Measurements from ENCODE around the gene SPATA46.
"Not testable (repeated sequence)": the region's sequence is repeated elsewhere in the genome, so short reads cannot be mapped to it uniquely, and the experiment has no call there.

SPATA46 gene, protein sequence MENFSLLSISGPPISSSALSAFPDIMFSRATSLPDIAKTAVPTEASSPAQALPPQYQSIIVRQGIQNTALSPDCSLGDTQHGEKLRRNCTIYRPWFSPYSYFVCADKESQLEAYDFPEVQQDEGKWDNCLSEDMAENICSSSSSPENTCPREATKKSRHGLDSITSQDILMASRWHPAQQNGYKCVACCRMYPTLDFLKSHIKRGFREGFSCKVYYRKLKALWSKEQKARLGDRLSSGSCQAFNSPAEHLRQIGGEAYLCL

DNA sequence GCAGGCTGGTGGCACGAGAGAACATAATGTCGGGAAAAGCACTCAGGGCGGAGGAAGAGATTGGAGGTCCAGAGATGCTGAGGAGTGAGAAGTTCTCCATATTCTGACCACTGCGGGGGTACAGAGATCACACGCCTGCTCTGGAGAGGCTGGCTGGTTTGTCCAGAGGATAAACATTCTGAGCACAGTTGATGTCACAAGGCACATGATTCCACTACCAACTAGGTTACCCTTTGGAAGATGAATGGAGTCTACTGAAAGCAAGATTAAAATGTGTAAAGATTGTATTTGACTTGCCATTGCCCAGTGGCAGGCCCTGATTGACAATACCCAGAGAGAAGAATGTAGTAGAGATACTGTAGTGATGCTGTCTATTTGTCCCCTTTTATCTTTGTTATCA, at the start of gene SPATA46:
SPATA46 (minus strand) TSS at position 164 of the 400 bp plus-strand sequence; CDS start at position 100, 64 bp downstream.
- DNase-seq (ENCODE audit: low read depth) = no peak
- TF ChIP-seq, protein P1, sequence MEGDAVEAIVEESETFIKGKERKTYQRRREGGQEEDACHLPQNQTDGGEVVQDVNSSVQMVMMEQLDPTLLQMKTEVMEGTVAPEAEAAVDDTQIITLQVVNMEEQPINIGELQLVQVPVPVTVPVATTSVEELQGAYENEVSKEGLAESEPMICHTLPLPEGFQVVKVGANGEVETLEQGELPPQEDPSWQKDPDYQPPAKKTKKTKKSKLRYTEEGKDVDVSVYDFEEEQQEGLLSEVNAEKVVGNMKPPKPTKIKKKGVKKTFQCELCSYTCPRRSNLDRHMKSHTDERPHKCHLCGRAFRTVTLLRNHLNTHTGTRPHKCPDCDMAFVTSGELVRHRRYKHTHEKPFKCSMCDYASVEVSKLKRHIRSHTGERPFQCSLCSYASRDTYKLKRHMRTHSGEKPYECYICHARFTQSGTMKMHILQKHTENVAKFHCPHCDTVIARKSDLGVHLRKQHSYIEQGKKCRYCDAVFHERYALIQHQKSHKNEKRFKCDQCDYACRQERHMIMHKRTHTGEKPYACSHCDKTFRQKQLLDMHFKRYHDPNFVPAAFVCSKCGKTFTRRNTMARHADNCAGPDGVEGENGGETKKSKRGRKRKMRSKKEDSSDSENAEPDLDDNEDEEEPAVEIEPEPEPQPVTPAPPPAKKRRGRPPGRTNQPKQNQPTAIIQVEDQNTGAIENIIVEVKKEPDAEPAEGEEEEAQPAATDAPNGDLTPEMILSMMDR (IDR thresholded peaks at IDR 0.05; ENCODE audit: control insufficient read depth, insufficient read depth, low read depth, low read length, missing control alignments) = no peak
- H3K4me3 ChIP-seq (ENCODE audit: control insufficient read depth, low read depth, low read length) = no peak within 1 kb of the TSS

DNA sequence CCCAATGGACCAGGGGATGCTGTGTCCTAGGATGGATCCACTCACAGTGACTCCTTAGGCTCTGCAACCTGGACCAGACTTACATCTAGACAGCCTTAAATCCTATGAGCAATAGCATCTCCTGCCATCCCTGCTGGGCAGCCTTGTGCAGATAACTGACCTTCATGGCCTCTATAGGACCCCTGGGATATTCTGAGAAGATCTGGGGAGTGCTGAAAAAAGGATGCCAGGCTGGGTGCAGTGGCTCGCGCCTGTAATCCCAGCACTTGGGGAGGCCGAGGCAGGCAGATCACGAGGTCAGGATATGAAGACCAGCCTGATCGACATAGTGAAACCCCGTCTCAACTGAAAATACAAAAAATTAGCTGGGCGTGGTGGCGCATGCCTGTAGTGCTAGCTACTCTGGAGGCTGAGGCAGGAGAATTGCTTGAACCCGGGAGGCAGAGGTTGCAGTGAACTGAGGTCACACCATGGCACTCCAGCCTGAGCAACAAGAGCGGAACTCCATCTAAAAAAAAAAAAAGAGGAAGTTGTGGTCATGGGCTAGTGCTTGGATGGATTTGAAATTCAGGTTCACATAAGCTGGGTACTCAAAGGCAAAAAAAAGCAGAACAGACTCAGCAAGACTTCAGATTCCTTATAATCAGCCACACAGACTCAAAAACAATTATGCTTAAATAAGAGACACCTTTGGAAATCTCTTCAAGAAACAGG, 46.2 kb upstream of the SPATA46 start:
- TF ChIP-seq, protein P1 (IDR thresholded peaks at IDR 0.05; ENCODE audit: control insufficient read depth, insufficient read depth, low read depth, low read length, missing control alignments) = no peak
- no peak for DNase-seq (ENCODE audit: low read depth)
- H3K4me3 ChIP-seq (ENCODE audit: control insufficient read depth, low read depth, low read length) = no peak overlapping the region

DNA sequence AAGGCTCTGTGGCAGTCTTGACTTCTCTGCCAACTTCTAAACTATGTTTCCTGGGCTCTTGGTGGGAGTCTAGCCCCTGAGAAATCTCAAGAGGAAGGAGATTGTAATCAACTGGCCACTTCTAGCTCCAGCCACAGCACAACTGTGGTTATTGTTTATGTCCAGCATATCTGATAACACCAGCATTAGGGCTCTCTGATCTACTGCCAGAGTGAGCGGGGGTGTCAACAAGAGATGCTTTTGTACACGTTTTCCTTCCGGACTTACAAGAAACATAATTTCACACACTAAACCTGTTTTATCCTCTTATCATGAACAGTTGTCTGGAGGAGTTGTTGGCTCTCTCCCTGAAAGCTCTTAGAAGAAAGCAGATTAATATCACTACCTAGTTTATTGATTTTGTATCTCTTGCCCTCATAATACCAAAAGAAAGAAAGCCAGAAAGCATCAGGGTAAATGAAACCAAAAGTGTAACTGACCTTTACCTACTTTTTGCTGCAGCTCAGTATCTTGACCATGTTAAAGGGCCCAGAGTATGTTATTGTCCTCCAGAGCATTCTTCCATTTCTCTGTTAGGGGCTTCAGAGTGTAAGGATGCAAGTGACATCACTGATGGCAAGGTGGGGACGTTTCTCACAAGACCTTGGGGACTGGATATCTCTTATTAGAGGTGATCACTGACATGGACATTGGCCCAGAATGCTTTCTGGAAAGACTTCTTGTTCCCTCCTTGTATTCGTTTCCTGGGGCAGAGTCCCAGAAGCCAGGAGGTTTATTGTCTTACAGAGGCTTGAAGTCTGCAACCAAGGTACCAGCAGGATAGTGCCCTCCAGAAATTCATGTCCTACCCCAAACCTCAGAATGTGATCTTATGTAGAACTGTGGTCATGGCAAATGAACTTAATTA, 44.9 kb upstream of the SPATA46 start:
- no peak overlapping the region for H3K4me3 ChIP-seq (ENCODE audit: control insufficient read depth, low read depth, low read length)
- TF ChIP-seq, protein P1 (IDR thresholded peaks at IDR 0.05; ENCODE audit: control insufficient read depth, insufficient read depth, low read depth, low read length, missing control alignments) = no peak
- DNase-seq (ENCODE audit: low read depth) = no peak

DNA sequence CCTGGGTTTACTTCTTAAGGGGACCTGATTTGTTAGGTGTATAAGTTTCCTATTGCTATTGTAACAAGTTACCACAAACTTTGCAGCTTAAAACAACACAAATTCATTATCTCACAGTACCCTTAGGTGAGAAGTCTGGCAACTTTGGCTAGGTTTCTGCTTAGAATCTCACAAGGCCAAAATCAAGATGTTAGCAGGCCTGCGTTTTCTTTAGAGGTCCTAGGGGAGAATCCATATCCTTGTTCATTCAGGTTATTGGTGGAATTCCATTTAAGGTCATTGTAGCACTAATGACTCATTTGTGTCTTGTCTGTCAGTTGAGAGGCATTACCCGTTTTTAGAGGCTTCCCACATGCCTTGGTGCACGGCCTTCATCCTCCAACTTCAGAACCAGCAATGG, 43.5 kb upstream of the SPATA46 start:
- TF ChIP-seq, protein P1 (IDR thresholded peaks at IDR 0.05; ENCODE audit: control insufficient read depth, insufficient read depth, low read depth, low read length, missing control alignments) = no peak
- H3K4me3 ChIP-seq (ENCODE audit: control insufficient read depth, low read depth, low read length) = no peak overlapping the region
- no peak for DNase-seq (ENCODE audit: low read depth)

DNA sequence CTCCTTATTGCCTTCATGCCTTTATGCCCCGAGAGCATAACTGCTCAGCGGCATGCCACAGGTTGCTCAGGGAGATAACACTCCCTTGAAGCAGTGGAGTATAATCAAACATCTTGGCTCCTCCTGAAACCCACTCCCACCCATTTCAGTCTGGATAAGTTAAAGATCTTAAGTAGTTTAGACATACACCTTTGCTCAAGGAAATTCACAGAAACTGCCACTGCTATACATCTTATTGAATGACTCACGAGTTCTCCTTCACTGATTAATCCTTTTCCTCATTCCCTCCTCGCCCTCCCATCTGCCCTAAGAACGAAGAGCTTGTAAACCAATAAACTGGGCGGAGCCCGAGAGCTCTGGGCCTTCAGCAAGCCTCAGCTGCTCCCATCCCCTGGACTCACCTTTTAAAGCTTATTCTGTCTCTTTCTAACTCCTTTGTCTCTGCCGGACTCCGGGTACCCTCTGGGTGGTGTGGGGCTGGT, 42.8 kb upstream of the SPATA46 start:
- not testable (repeated sequence) for DNase-seq (ENCODE audit: low read depth)

DNA sequence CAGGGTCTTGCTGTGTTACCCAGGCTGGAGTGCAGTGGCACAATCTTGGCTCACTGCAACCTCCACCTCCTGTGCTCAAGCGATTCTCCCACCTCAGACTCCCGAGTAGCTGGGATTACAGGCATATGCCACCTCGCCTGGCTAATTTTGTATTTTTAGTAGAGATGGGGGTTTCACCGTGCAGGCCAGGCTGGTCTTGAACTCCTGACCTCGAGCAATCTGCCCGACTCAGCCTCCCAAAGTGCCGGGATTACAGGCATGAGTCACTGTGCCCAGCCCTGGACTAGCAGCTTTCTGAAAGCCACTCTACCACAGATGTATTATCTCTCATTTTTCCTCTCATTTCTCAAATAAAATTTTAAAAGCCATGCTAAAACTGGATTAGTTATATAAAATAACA, 41.9 kb upstream of the SPATA46 start:
- not testable (repeated sequence) for H3K4me3 ChIP-seq (ENCODE audit: control insufficient read depth, low read depth, low read length); DNase-seq (ENCODE audit: low read depth)

More for the DNA sequence above, 42.8 kb upstream of the SPATA46 start:
- H3K4me3 ChIP-seq (ENCODE audit: control insufficient read depth, low read depth, low read length) = not testable (repeated sequence)

DNA sequence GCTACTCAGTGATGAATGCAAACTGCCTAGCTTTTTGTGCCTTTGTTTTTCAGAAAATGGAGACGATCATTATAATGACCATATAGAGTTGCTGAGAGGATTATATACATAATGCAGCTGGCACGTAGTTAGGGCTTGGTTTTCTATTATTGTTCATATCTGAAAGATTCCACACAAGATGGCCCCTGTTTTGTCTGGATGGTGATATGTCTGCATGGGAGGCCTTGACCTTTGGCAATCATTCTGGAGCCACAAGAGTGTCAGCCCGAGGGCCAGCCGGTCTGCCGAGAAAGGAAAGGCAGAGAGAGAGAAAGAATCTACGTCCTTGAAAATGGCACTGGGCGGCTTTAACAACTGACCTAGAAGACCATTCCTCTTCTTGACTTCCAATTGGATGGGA, 41.0 kb upstream of the SPATA46 start:
- TF ChIP-seq, protein P1 (IDR thresholded peaks at IDR 0.05; ENCODE audit: control insufficient read depth, insufficient read depth, low read depth, low read length, missing control alignments) = no peak

More for the DNA sequence above, 41.0 kb upstream of the SPATA46 start:
- DNase-seq (ENCODE audit: low read depth) = no peak
- no peak overlapping the region for H3K4me3 ChIP-seq (ENCODE audit: control insufficient read depth, low read depth, low read length)

Measured in AG09309 (cell line).